GM19099 (cell line): ENCODE results near the gene FAM13B.

ENCODE experiments used
- POLR2A ChIP-seq: IDR thresholded peaks from 3 replicates; pipeline ENCODE4 v1.6.1; 2011; ENCODE audit warnings: low read depth; ENCODE audit not compliant: insufficient read length; ENCODE audit errors: extremely low read depth

The FAM13B gene

GRCh38 chr5:138037271-138037670 is 4.4 kb upstream of the FAM13B start:
- TF ChIP-seq POLR2A, result no peak

GRCh38 chr5:138035605-138036537 is 3.0 kb upstream of the FAM13B start:
- TF ChIP-seq POLR2A, result no peak

- no peak for TF ChIP-seq POLR2A
Observed at GRCh38 chr5:138033907-138034306, 1.0 kb upstream of the FAM13B start.

- no peak for TF ChIP-seq POLR2A
Observed at GRCh38 chr5:138033386-138033808, 518 bp upstream of the FAM13B start.

- TF ChIP-seq POLR2A, result peak; percentile 53
Observed at GRCh38 chr5:138032028-138032571, 779 bp downstream of the FAM13B start.

GRCh38 chr5:138029944-138030343 is 2.9 kb downstream of the FAM13B start:
- TF ChIP-seq POLR2A, result no peak

- TF ChIP-seq POLR2A, result no peak
Observed at GRCh38 chr5:138029501-138029900, 3.4 kb downstream of the FAM13B start.

- no peak for TF ChIP-seq POLR2A
Observed at GRCh38 chr5:138028971-138029365, 3.9 kb downstream of the FAM13B start.

- TF ChIP-seq POLR2A, result no peak
Observed at GRCh38 chr5:138025285-138025684, 7.6 kb downstream of the FAM13B start.

GRCh38 chr5:138024117-138024516 is 8.8 kb downstream of the FAM13B start:
- TF ChIP-seq POLR2A, result no peak

GRCh38 chr5:138022912-138023311 is 10.0 kb downstream of the FAM13B start:
- no peak for TF ChIP-seq POLR2A

- TF ChIP-seq POLR2A, result no peak
Observed at GRCh38 chr5:138021771-138022170, 11.1 kb downstream of the FAM13B start.

- no peak for TF ChIP-seq POLR2A
Observed at GRCh38 chr5:138018849-138019248, 14.0 kb downstream of the FAM13B start.

- TF ChIP-seq POLR2A, result no peak
Observed at GRCh38 chr5:138015916-138016315, 17.0 kb downstream of the FAM13B start.

- TF ChIP-seq POLR2A, result no peak
Observed at GRCh38 chr5:138011991-138012390, 20.9 kb downstream of the FAM13B start.

- TF ChIP-seq POLR2A, result no peak
Observed at GRCh38 chr5:138000102-138000723, 32.7 kb downstream of the FAM13B start.
